DMS153 treated with DMSO at 0.1 percent for 48 hours (cell line): ENCODE measurements around the gene PSMC3IP.
"Not testable (repeated sequence)": the region's sequence is repeated elsewhere in the genome, so short reads cannot be mapped to it uniquely, and the experiment has no call there.

Experiments used
- DNase-seq: peaks from one replicate; lab custom pipeline; 2025; ENCODE audit not compliant: unreplicated experiment; lab: John Stamatoyannopoulos, UW

Gene PSMC3IP

GRCh38 chr17:42541041-42541833 lies 36.3 kb downstream of the PSMC3IP start:
- no peak for DNase-seq

DNA sequence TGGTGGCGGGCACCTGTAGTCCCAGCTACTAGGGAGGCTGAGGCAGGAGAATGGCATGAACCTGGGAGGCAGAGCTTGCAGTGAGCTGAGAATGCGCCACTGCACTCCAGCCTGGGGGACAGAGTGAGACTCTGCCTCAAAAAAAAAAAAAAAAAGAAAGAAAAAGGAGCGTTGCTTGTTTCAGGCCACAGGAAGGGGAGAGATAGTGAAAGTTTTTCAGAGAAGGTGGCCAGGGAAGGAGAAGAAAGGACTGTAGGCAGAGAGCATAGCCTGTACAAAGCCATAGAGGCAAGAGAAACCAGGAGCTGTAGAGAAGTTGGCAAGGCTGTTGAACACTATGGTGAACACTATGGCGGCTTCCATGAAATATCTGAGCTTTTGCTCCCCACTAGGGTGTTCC lies 37.0 kb downstream of the PSMC3IP start:
- DNase-seq, result not testable (repeated sequence)

- DNase-seq, result no peak
Observed at GRCh38 chr17:42538482-42538881, 39.0 kb downstream of the PSMC3IP start.

DNA sequence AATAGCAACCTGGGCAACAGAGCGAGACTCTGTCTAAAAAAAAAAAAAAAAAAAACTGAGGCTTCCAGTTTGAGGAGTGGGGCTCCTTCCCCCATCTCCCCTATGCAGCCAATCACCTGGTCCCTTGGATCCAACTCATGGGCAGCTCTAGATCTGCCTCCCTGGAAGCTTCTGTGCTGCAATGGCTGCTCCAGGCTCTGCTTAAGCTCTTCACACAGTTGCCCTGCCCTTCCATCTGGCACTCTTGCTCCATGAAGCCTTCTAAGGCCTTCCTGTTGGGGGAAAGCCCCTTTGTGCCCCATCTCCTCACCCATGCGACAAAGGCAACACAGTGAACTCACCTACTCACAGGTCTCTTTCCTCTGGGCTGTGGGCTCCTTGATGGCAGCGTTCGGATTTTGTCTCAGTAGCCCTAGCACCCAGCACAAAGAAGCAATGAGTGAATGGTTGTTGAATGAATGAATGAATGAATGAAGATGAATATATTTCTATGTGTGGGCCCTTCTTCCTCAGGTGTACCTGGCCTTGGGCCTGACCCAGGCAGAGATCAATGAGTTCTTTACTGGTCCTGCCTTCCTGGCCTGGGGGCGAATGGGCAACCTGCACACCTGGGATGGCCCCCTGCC lies 39.6 kb downstream of the PSMC3IP start:
- DNase-seq, result no peak

GRCh38 chr17:42537156-42537805 lies 40.2 kb downstream of the PSMC3IP start:
- DNase-seq, result no peak

- DNase-seq, result peak; percentile 76
Observed at GRCh38 chr17:42536372-42537155, 41.0 kb downstream of the PSMC3IP start.

- DNase-seq, result peak; percentile 81
Observed at GRCh38 chr17:42536048-42536371, 41.5 kb downstream of the PSMC3IP start, which contains the start of gene NAGLU. TSS of gene NAGLU (plus strand) at chr17:42536241. CDS start at chr17:42536273, 32 bp downstream.

GRCh38 chr17:42535155-42536047 lies 42.1 kb downstream of the PSMC3IP start:
- DNase-seq, result no peak

DNA sequence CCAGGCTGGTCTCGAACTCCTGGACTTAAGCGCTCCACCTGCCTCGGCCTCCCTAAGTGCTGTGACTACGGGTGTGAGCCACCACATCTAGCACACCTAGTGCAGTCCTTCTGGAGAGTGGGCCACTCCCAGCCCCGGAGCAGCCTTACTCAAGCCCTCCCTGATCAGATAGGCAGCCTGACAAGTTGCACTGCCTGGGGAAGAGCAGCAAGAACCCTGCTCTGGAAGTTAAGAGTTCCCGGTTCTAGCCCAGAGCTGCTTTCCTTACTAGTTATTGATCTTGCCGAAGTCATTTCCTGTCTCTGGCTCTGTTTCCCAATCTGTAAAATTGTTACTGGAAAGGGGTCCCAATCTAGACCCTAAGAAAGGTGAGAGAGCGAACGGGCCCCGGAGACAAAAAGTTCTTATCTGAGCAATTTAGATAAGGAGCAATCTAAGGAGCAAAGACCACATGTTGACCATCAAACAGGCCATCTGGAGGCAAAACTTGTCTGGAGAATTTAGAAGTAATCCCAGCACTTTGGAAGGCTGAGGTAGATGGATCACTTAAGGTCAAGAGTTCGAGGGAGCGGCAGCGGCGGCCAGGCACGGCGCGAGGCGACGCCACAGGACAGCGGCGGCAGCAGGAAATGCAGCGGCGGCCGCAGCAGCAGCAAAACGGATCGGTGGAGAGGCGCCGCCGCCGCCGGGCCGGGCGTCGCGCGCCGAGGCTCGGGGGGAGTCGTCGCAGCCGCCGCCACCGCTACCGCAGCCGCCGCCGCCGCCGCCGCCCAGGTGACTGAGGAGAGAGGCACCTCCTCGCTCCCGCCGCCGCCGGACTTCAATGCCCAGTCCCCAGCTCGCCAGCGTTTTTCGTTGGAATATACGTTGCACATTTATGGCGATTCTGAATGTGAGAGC lies 45.8 kb downstream of the PSMC3IP start:
- DNase-seq, result peak; percentile 51

DNA sequence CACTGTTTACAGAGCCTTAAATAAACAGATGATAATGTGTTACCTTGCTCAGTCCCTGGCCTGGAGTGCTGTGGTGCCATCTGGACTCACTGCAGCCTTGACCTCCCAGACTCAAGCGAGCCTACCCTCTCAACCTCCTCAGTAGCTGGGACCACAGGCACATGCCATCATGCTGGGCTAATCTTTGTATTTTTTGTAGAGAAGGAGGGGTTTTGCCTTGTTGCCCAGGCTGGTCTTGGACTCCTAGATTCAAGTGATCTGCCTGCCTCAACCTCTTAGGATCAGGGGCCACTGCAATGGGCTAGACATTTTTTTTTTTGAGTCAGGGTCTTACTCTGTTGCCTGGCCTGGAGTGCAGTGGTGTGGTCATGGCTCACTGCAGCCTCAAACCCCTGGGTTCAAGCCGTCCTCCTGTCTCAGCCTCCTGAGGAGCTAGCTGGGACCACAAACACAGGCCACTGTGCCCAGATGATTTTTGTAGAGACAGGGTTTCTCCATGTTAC lies 46.5 kb downstream of the PSMC3IP start:
- DNase-seq, result no peak

DNA sequence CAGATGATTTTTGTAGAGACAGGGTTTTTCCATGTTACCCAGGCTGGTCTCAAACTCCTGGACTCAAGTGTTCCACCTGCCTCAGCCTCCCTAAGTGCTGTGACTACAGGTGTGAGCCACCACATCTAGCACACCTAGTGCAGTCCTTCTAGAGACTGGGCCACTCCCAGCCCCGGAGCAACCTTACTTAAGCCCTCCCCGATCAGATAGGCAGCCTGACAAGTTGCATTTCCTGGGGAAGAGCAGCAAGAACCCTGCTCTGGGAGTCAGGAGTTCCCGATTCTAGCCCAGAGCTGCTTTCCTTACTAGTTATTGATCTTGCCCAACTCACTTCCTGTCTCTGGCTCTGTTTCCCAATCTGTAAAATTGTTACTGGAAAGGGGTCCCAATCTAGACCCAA lies 48.5 kb downstream of the PSMC3IP start:
- DNase-seq, result no peak

GRCh38 chr17:42527932-42528331 lies 49.6 kb downstream of the PSMC3IP start:
- DNase-seq, result no peak

DNA sequence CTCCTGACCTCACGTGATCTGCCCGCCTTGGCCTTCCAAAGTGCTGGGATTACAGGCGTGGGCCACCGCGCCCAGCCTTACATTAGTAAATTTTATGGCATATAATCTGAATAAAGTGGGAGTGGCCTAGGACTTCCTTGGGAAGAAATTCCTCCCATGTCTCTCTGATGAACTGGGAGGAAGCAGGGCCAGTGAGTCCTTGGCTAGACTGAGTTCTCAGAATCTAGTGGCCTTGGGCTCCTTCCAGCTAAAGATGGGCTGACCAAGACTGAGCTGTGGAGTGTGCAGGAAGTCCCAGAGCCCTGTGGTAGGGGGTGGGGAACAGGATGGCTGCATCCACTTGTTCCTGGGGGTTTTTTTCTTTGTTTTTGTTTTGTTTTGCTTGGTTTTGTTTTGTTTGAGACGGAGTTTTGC lies 51.5 kb downstream of the PSMC3IP start:
- DNase-seq, result no peak

DNA sequence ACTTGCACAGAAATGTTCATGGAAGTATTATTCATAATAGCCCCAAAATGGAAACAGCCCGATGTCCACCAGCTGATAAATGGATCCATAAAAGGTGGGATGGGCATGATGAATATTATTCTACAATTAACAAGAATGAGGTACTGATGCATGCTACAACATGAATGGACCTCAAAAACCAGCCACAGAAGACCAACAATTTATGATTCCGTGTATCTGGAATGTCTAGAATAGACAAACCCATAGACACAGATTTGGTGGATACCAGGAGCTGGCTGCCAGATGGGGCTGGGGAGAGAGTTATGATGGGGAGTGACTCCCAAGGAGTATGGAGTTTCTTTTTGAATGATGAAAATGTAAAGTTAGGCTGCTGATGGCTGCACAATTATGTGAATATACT lies 52.3 kb downstream of the PSMC3IP start:
- DNase-seq, result no peak

DNA sequence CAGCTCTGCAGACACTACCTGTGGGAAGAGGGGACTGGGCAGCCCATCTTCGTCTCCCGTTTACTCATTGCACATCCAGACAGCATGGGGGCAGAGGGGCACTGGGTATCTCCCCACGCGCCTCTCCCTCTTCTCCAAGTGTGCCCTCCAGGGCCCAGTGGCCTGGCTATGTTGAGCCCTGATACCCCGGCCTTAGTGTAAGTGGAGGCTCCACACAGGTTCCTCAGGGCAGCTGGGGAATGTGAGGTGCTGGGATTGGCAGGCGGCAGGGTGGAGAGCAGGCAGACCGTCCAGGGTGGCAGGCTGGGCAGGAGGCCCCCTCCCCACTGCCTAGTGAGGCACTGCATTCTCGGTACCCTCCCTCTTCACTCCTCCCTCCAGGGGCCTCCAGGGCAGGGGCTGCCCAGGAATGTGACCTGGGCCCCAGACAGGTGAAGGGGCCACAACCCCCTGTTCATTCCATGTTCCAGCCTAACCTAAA lies 54.7 kb downstream of the PSMC3IP start:
- DNase-seq, result no peak
